Body of pancreas (tissue), 4 donors: ENCODE data around the gene IL1RL2.

Experiments used
- CTCF ChIP-seq, 7 experiments: fragments of 450-650 bp in 4 of 7; fragments of 200-600 bp in 3 of 7; sonication (generic) in 3 of 7; IDR thresholded peaks; one replicate each; pipeline ENCODE4 v1.5.1; 2016 to 2019; ENCODE audit warnings: antibody characterized with exemption in 7 of 7
- POLR2A ChIP-seq, 3 donors: fragments of 450-650 bp; IDR thresholded peaks; one replicate each; pipeline ENCODE4 v1.6.1; 2016; ENCODE audit warnings: antibody characterized with exemption in 3 of 3, mild to moderate bottlenecking in 2 of 3

- TF ChIP-seq CTCF (IDR thresholded peaks at IDR 0.05) (no peak), POLR2A (IDR thresholded peaks at IDR 0.05) (no peak)
These were observed 92.5 kb downstream of the IL1RL2 start for GRCh38 chr2:102279391-102279735.
